GM23338 (cell line): ENCODE data around the gene PALLD.

Experiments
- CREB1 ChIP-seq: fragments of 250-450 bp; sonication (Bioruptor Pico); IDR thresholded peaks from 2 replicates; pipeline ENCODE4 v1.5.0; 2020; ENCODE audit warnings: low read depth, mild to moderate bottlenecking, moderate library complexity
- CTCF ChIP-seq, 2 experiments: fragments of 200-600 bp in 1 of 2; sonication (generic) in 1 of 2; conservative IDR thresholded peaks; 2 replicates each; pipeline versions ENCODE4 v1.5.1 to v1.6.1; 2016 to 2017; ENCODE audit warnings: antibody characterized with exemption in 2 of 2, low read depth in 2 of 2, mild to moderate bottlenecking in 2 of 2, moderate library complexity in 1 of 2
- EZH2 ChIP-seq: fragments of 200-600 bp; sonication (generic); IDR thresholded peaks from one replicate; pipeline ENCODE4 v1.8.0; 2017; ENCODE audit warnings: antibody characterized with exemption, mild to moderate bottlenecking, low read depth; ENCODE audit not compliant: unreplicated experiment
- JUNB ChIP-seq: IDR thresholded peaks from one replicate; pipeline ENCODE4 v1.6.1; 2016; ENCODE audit warnings: antibody characterized with exemption; ENCODE audit not compliant: unreplicated experiment
- POLR2AphosphoS5 ChIP-seq: IDR thresholded peaks from 2 replicates; pipeline ENCODE4 v1.6.1; 2016; ENCODE audit warnings: antibody characterized with exemption, low read depth
- REST ChIP-seq: IDR thresholded peaks from one replicate; pipeline ENCODE4 v1.6.1; 2018; ENCODE audit warnings: antibody characterized with exemption; ENCODE audit not compliant: unreplicated experiment
- ZNF331 ChIP-seq: fragments of 250-450 bp; sonication (Bioruptor Pico); IDR thresholded peaks from 2 replicates; pipeline ENCODE4 v1.5.0; 2020; ENCODE audit warnings: low read depth, mild to moderate bottlenecking, moderate library complexity

- TF ChIP-seq CTCF (conservative IDR thresholded peaks at IDR 0.05; ENCODE audit: low read depth in 2 of 2) (no peak), EZH2 (no peak), JUNB (no peak), REST (no peak), POLR2AphosphoS5 (no peak), ZNF331 (CRISPR knock-in tag) (no peak), CREB1 (CRISPR knock-in tag) (no peak)
Measured at GRCh38 chr4:168696280-168696679, 199.4 kb downstream of the PALLD start.
